K562 (cell line): ENCODE data around the gene ZNF689. TPM values are rescaled to one million over a fixed set of nuclear protein-coding genes. Genes with fewer than 3 reads are reported as not detected.

Experiments used
- BRCA1 ChIP-seq, 2 experiments: fragments of 450-650 bp in 1 of 2; sonication (generic) in 1 of 2; formaldehyde crosslinking in 1 of 2; IDR thresholded peaks; 2 replicates each; pipeline versions ENCODE4 v1.5.0 to v1.6.1; 2017 to 2020; ENCODE audit warnings: mild to moderate bottlenecking in 1 of 2, missing genetic modification reagents in 1 of 2
- ETV5 ChIP-seq: sonication (generic); formaldehyde crosslinking; IDR thresholded peaks from 2 replicates; pipeline ENCODE4 v1.4.0; 2020; ENCODE audit warnings: low read depth, mild to moderate bottlenecking, missing genetic modification reagents
- FOXK1 ChIP-seq: sonication (generic); formaldehyde crosslinking; IDR thresholded peaks from 2 replicates; pipeline ENCODE4 v1.8.0; 2022; ENCODE audit warnings: missing genetic modification reagents, mild to moderate bottlenecking, borderline replicate concordance
- HMG20A ChIP-seq: fragments of 450-650 bp; formaldehyde crosslinking; conservative IDR thresholded peaks from 2 replicates; pipeline ENCODE4 v1.4.0; 2020; ENCODE audit warnings: mild to moderate bottlenecking, mixed read lengths
- JUND ChIP-seq, 2 experiments: IDR thresholded peaks; 2 replicates in 1 of 2; 3 replicates in 1 of 2; pipeline ENCODE4 v1.6.1; 2011; ENCODE audit warnings: borderline replicate concordance in 2 of 2, low read depth in 2 of 2, low read length in 2 of 2, improper control_type of control experiment in 1 of 2, missing biosample characterization in 1 of 2, missing genetic modification characterization in 1 of 2, missing genetic modification reagents in 1 of 2
- NEUROD1 ChIP-seq: fragments of 150-350 bp; IDR thresholded peaks from 2 replicates; pipeline ENCODE4 v1.6.1; 2014; ENCODE audit warnings: borderline replicate concordance, low read length, low read depth; ENCODE audit not compliant: partially characterized antibody
- PPARD ChIP-seq: fragments of 250-450 bp; sonication (Bioruptor Pico); IDR thresholded peaks from 2 replicates; pipeline ENCODE4 v1.8.0; 2022; ENCODE audit warnings: inconsistent platforms, mild to moderate bottlenecking, moderate library complexity
- PTBP1 ChIP-seq: fragments of 200-400 bp; formaldehyde crosslinking; IDR thresholded peaks from 2 replicates; pipeline ENCODE4 v1.6.1; 2017; ENCODE audit warnings: low read depth, low read length
- RAD51 ChIP-seq: fragments of 450-650 bp; IDR thresholded peaks from 2 replicates; pipeline ENCODE4 v1.7.1; 2016; ENCODE audit warnings: low read depth, mild to moderate bottlenecking, borderline replicate concordance
- RBM39 ChIP-seq: fragments of 200-400 bp; formaldehyde crosslinking; optimal IDR thresholded peaks from 2 replicates; pipeline ENCODE3; 2018; ENCODE audit warnings: low read depth, low read length
- TGIF2 ChIP-seq: sonication (generic); formaldehyde crosslinking; IDR thresholded peaks from 2 replicates; pipeline ENCODE4 v1.8.1; 2022; ENCODE audit warnings: mild to moderate bottlenecking, missing genetic modification reagents, moderate library complexity
- WHSC1 ChIP-seq: IDR thresholded peaks from one replicate; pipeline ENCODE4 v1.6.1; 2012; ENCODE audit warnings: low read length, control low read depth, inconsistent platforms
- YY1 ChIP-seq, 3 experiments: IDR thresholded peaks; 2 replicates each; pipeline ENCODE4 v1.6.1; 2011; ENCODE audit warnings: low read length in 2 of 3, mild to moderate bottlenecking in 2 of 3, moderate library complexity in 2 of 3, borderline replicate concordance in 1 of 3, control low read depth in 1 of 3, low read depth in 1 of 3; ENCODE audit not compliant: insufficient read depth in 3 of 3, insufficient replicate concordance in 2 of 3, control insufficient read depth in 1 of 3, insufficient read length in 1 of 3; ENCODE audit errors: extremely low read depth in 1 of 3
- ZNF785 ChIP-seq: fragments of 250-450 bp; sonication (Bioruptor Pico); IDR thresholded peaks from 2 replicates; pipeline ENCODE4 v1.4.0; 2020; ENCODE audit warnings: mild to moderate bottlenecking
- ZNF830 ChIP-seq: fragments of 250-450 bp; sonication (Bioruptor Pico); IDR thresholded peaks from 2 replicates; pipeline ENCODE4 v1.5.0; 2021; ENCODE audit warnings: mild to moderate bottlenecking
- polyA plus RNA-seq, 8 experiments: library from polyadenylated mRNA; depleted of rRNA in 4 of 8; stranded (reverse) in 5 of 8; unstranded in 3 of 8; fragments of >200 nt; fragmentation: Nextera tagmentation in 2 of 8; fragmentation: Illumina TruSeq in 1 of 8; extraction: Ambion mirVana in 2 of 8; extraction: Trizol in 1 of 8; gene quantifications; 2 replicates each; pipeline versions ENCODE4 v1.2.1 to v1.2.3, GENCODE V29; 2011 to 2014; ENCODE audit warnings: inconsistent platforms in 1 of 8, missing spikeins in 1 of 8
- total RNA-seq, 7 experiments: library from RNA; depleted of rRNA in 6 of 7; stranded (reverse); fragments of >200 nt in 6 of 7; fragmentation: Illumina TruSeq in 2 of 7; extraction: Trizol in 2 of 7; gene quantifications; 2 replicates each; pipeline versions ENCODE4 v1.2.1 to v1.2.3, GENCODE V29; 2011 to 2021; ENCODE audit warnings: low replicate concordance in 1 of 7
- TF ChIP-seq, protein P1 (sequence below), 2 experiments: fragments of 250-450 bp in 1 of 2; fragments of 450-650 bp in 1 of 2; sonication (Bioruptor Pico) in 1 of 2; IDR thresholded peaks; 2 replicates each; pipeline versions ENCODE4 v1.6.1 to v1.8.0; 2016 to 2021; ENCODE audit warnings: mild to moderate bottlenecking in 2 of 2, moderate library complexity in 2 of 2, missing compliant biosample characterization in 1 of 2, missing genetic modification characterization in 1 of 2
- TF ChIP-seq, protein P2 (sequence below): fragments of 200-800 bp; sonication (Bioruptor generic); IDR thresholded peaks from 2 replicates; pipeline ENCODE4 v1.6.1; 2016; ENCODE audit warnings: missing genetic modification characterization, missing compliant biosample characterization
- TF ChIP-seq, protein P3 (sequence below), 2 experiments: fragments of 450-650 bp in 1 of 2; sonication (generic) in 1 of 2; formaldehyde crosslinking in 1 of 2; IDR thresholded peaks in 1 of 2; conservative IDR thresholded peaks in 1 of 2; 2 replicates each; pipeline versions ENCODE4 v1.6.1 to v1.8.1; 2016 to 2023; ENCODE audit warnings: mild to moderate bottlenecking in 2 of 2, moderate library complexity in 2 of 2, inconsistent platforms in 1 of 2, missing genetic modification reagents in 1 of 2
- TF ChIP-seq, protein P4 (sequence below): fragments of 250-450 bp; sonication (Bioruptor Pico); IDR thresholded peaks from 2 replicates; pipeline ENCODE4 v1.8.0; 2022; ENCODE audit warnings: moderate library complexity, mild to moderate bottlenecking, inconsistent platforms

ZNF689 gene
- total and polyA plus RNA-seq, 9 of the 15 experiments (the other 6 are each of a cell fraction or from before 2014, with no cell fraction given) = 5.4 to 15.4 (median 10.8) TPM

DNA sequence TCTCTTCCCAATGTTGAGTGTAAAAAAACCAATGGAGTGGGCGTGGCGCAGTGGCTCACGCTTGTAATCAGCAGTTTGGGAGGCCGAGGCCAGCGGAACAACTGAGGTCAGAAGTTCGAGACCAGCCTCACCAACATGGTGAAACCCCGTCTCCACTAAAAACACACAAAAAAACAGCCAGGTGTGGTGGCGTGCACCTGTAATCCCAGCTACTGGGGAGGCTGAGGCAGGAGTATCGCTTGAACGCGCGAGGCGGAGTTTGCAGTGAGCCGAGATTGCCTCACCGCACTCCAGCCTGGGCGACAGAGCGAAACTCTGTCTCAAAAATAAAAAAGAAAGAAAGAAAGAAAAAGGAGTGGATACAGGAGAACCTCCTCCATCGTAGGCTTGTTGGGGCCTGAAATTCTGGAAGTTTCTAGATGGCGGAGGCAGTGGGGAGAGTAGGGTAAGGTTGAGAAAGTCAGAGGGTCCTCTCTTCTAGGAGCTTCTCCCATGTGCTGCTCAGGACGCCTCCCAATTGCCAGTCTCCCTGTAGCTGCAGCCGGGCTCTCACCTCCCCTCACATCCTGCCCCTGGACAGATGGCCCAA, 51.3 kb downstream of the ZNF689 start (continued):
- TF ChIP-seq, protein P1, sequence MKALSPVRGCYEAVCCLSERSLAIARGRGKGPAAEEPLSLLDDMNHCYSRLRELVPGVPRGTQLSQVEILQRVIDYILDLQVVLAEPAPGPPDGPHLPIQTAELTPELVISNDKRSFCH (CRISPR knock-in tag; IDR thresholded peaks at IDR 0.05) = no peak
- TF ChIP-seq, protein P1 (tag; IDR thresholded peaks at IDR 0.05) = peak; percentile 67; the same call in 1 of the 2 replicates
- TF ChIP-seq PPARD = no peak
- TF ChIP-seq JUND (IDR thresholded peaks at IDR 0.05; ENCODE audit: borderline replicate concordance, low read depth, low read length) = no peak
- no peak for TF ChIP-seq JUND (tag; IDR thresholded peaks at IDR 0.05; ENCODE audit: borderline replicate concordance, low read depth, low read length)
- TF ChIP-seq PTBP1 = no peak
- TF ChIP-seq HMG20A = no peak
- no peak for TF ChIP-seq RAD51
- TF ChIP-seq ETV5 (CRISPR knock-in tag) = no peak
- no peak for TF ChIP-seq BRCA1 (IDR thresholded peaks at IDR 0.05)
- no peak for TF ChIP-seq BRCA1 (CRISPR knock-in tag; IDR thresholded peaks at IDR 0.05)
- TF ChIP-seq RBM39 = no peak
- TF ChIP-seq ZNF830 = no peak
- no peak for TF ChIP-seq TGIF2
- no peak for TF ChIP-seq NEUROD1
- TF ChIP-seq ZNF785 (CRISPR knock-in tag) = no peak
- TF ChIP-seq, protein P2, sequence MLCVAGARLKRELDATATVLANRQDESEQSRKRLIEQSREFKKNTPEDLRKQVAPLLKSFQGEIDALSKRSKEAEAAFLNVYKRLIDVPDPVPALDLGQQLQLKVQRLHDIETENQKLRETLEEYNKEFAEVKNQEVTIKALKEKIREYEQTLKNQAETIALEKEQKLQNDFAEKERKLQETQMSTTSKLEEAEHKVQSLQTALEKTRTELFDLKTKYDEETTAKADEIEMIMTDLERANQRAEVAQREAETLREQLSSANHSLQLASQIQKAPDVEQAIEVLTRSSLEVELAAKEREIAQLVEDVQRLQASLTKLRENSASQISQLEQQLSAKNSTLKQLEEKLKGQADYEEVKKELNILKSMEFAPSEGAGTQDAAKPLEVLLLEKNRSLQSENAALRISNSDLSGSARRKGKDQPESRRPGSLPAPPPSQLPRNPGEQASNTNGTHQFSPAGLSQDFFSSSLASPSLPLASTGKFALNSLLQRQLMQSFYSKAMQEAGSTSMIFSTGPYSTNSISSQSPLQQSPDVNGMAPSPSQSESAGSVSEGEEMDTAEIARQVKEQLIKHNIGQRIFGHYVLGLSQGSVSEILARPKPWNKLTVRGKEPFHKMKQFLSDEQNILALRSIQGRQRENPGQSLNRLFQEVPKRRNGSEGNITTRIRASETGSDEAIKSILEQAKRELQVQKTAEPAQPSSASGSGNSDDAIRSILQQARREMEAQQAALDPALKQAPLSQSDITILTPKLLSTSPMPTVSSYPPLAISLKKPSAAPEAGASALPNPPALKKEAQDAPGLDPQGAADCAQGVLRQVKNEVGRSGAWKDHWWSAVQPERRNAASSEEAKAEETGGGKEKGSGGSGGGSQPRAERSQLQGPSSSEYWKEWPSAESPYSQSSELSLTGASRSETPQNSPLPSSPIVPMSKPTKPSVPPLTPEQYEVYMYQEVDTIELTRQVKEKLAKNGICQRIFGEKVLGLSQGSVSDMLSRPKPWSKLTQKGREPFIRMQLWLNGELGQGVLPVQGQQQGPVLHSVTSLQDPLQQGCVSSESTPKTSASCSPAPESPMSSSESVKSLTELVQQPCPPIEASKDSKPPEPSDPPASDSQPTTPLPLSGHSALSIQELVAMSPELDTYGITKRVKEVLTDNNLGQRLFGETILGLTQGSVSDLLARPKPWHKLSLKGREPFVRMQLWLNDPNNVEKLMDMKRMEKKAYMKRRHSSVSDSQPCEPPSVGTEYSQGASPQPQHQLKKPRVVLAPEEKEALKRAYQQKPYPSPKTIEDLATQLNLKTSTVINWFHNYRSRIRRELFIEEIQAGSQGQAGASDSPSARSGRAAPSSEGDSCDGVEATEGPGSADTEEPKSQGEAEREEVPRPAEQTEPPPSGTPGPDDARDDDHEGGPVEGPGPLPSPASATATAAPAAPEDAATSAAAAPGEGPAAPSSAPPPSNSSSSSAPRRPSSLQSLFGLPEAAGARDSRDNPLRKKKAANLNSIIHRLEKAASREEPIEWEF (CRISPR knock-in tag) = no peak
- no peak for TF ChIP-seq YY1 (IDR thresholded peaks at IDR 0.05; ENCODE audit: borderline replicate concordance in 1 of 3, control insufficient read depth in 1 of 3, extremely low read depth in 1 of 3, insufficient read depth in 3 of 3, insufficient read length in 1 of 3, insufficient replicate concordance in 2 of 3, low read depth in 1 of 3, low read length in 2 of 3)
- TF ChIP-seq, protein P3, sequence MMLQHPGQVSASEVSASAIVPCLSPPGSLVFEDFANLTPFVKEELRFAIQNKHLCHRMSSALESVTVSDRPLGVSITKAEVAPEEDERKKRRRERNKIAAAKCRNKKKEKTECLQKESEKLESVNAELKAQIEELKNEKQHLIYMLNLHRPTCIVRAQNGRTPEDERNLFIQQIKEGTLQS (IDR thresholded peaks at IDR 0.05) = no peak
- TF ChIP-seq, protein P3 (CRISPR knock-in tag; conservative IDR thresholded peaks at IDR 0.05) = no peak
- 0 out of 2 replicates have a peak, but pooled peaks have one; percentile 48 for TF ChIP-seq FOXK1
- TF ChIP-seq, protein P4, sequence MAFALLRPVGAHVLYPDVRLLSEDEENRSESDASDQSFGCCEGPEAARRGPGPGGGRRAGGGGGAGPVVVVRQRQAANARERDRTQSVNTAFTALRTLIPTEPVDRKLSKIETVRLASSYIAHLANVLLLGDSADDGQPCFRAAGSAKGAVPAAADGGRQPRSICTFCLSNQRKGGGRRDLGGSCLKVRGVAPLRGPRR (CRISPR knock-in tag) = no peak
- no peak for TF ChIP-seq WHSC1
